Neural progenitor cell (in vitro differentiated cells): ENCODE data around the gene SGSM1. TPM values are rescaled to one million over a fixed set of nuclear protein-coding genes. Genes with fewer than 3 reads are reported as not detected.
A peak's percentile ranks its signal among the peaks of the same experiment; 100 is the strongest.

Source experiments
- DNase-seq: peaks from one replicate; pipeline ENCODE4 v3.0.0-alpha.2; 2016; ENCODE audit warnings: low spot score
- H2AFZ ChIP-seq: fragments of 200-600 bp; sonication (generic); replicated peaks from 2 replicates; pipeline ENCODE4 v1.6.1; 2016; ENCODE audit warnings: antibody characterized with exemption
- H3F3A ChIP-seq: fragments of 200-600 bp; sonication (generic); 2 replicates; pipeline ENCODE4 v1.6.1; 2016; ENCODE audit warnings: antibody characterized with exemption, low read depth
- H3K27ac ChIP-seq: fragments of 200-600 bp; sonication (generic); 2 replicates; pipeline ENCODE4 v1.5.1; 2016; ENCODE audit warnings: mild to moderate bottlenecking
- H3K27me3 ChIP-seq: fragments of 200-600 bp; sonication (generic); 2 replicates; pipeline ENCODE4 v1.6.1; 2016; ENCODE audit warnings: mild to moderate bottlenecking, moderate library complexity
- H3K36me3 ChIP-seq: fragments of 200-600 bp; sonication (generic); 2 replicates; pipeline ENCODE4 v1.5.1; 2016
- H3K4me1 ChIP-seq: fragments of 200-600 bp; sonication (generic); 2 replicates; pipeline ENCODE4 v1.6.1; 2016; ENCODE audit warnings: mixed run types
- H3K4me2 ChIP-seq: fragments of 200-600 bp; sonication (generic); 2 replicates; pipeline ENCODE4 v1.6.1; 2016
- H3K4me3 ChIP-seq: fragments of 200-600 bp; sonication (generic); 2 replicates; pipeline ENCODE4 v1.5.1; 2016
- H3K79me2 ChIP-seq: fragments of 200-600 bp; sonication (generic); 2 replicates; pipeline ENCODE4 v1.6.1; 2016; ENCODE audit warnings: low read depth
- H3K9ac ChIP-seq: fragments of 200-600 bp; sonication (generic); 2 replicates; pipeline ENCODE4 v1.6.1; 2016
- H3K9me3 ChIP-seq: fragments of 200-600 bp; sonication (generic); 2 replicates; pipeline ENCODE4 v1.5.1; 2016; ENCODE audit warnings: low read depth
- H4K20me1 ChIP-seq: fragments of 200-600 bp; sonication (generic); 2 replicates; pipeline ENCODE4 v1.6.1; 2016; ENCODE audit warnings: low read depth
- H3K27ac Mint-ChIP-seq: 3 replicates; pipeline ENCODE4 v1.8.0; 2021; ENCODE audit warnings: mixed read lengths
- H3K27me3 Mint-ChIP-seq: 2 replicates; pipeline ENCODE4 v1.8.0; 2022; ENCODE audit warnings: low read depth, mild to moderate bottlenecking, inconsistent platforms, moderate library complexity, mixed read lengths; ENCODE audit not compliant: insufficient read depth
- H3K36me3 Mint-ChIP-seq: 3 replicates; pipeline ENCODE4 v1.8.0; 2021; ENCODE audit warnings: mixed read lengths
- H3K4me1 Mint-ChIP-seq: 3 replicates; pipeline ENCODE4 v1.8.0; 2021; ENCODE audit warnings: mixed read lengths
- H3K4me3 Mint-ChIP-seq: 3 replicates; pipeline ENCODE4 v1.8.0; 2021; ENCODE audit warnings: mild to moderate bottlenecking, moderate library complexity, mixed read lengths
- H3K9me3 Mint-ChIP-seq: 3 replicates; pipeline ENCODE4 v1.8.0; 2020; ENCODE audit warnings: mixed read lengths
- EZH2 ChIP-seq: fragments of 200-600 bp; sonication (generic); IDR thresholded peaks from 2 replicates; pipeline ENCODE4 v1.6.1; 2017; ENCODE audit warnings: antibody characterized with exemption, mild to moderate bottlenecking, moderate library complexity
- EZH2phosphoT487 ChIP-seq: fragments of 200-600 bp; sonication (generic); IDR thresholded peaks from 2 replicates; pipeline ENCODE4 v1.6.1; 2017; ENCODE audit warnings: antibody characterized with exemption
- total RNA-seq: library from RNA; depleted of rRNA; stranded (reverse); fragments of >200 nt; gene quantifications from 2 replicates; pipeline ENCODE4 v1.2.3, GENCODE V29; 2015; ENCODE audit warnings: low replicate concordance
- TF ChIP-seq, protein P1 (sequence below): fragments of 200-600 bp; sonication (generic); IDR thresholded peaks from 2 replicates; pipeline ENCODE4 v1.5.1; 2017; ENCODE audit warnings: antibody characterized with exemption, mild to moderate bottlenecking

Gene SGSM1
- total RNA-seq, 1 donor from 2014 or later, result 1.1 TPM

- H3K27ac ChIP-seq, result no peak overlapping the region
- peaks cover 4% of the 10 kb centered on the region for H3K4me1 Mint-ChIP-seq
- H3K9me3 Mint-ChIP-seq, result no peaks in the 10 kb centered on the region
- no peak overlapping the region for H3K4me2 ChIP-seq
- DNase-seq, result no peak
- H3K27ac Mint-ChIP-seq, result peak overlapping the region; percentile 68
- no peaks in the 10 kb centered on the region for H3K27me3 ChIP-seq
- H3K4me3 ChIP-seq, result no peak overlapping the region
- no peaks in the 10 kb centered on the region for H3K4me1 ChIP-seq
- H3K4me3 Mint-ChIP-seq, result no peak overlapping the region
- no peaks in the 10 kb centered on the region for H3F3A ChIP-seq
- H3K9ac ChIP-seq, result no peak overlapping the region
- H2AFZ ChIP-seq, result peak overlapping the region; percentile 36
- no peaks in the 10 kb centered on the region for H4K20me1 ChIP-seq
- no peak for TF ChIP-seq EZH2phosphoT487
- TF ChIP-seq, protein P1, sequence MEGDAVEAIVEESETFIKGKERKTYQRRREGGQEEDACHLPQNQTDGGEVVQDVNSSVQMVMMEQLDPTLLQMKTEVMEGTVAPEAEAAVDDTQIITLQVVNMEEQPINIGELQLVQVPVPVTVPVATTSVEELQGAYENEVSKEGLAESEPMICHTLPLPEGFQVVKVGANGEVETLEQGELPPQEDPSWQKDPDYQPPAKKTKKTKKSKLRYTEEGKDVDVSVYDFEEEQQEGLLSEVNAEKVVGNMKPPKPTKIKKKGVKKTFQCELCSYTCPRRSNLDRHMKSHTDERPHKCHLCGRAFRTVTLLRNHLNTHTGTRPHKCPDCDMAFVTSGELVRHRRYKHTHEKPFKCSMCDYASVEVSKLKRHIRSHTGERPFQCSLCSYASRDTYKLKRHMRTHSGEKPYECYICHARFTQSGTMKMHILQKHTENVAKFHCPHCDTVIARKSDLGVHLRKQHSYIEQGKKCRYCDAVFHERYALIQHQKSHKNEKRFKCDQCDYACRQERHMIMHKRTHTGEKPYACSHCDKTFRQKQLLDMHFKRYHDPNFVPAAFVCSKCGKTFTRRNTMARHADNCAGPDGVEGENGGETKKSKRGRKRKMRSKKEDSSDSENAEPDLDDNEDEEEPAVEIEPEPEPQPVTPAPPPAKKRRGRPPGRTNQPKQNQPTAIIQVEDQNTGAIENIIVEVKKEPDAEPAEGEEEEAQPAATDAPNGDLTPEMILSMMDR, result no peak
- TF ChIP-seq EZH2, result no peak
- no peaks in the 10 kb centered on the region for H3K9me3 ChIP-seq
- H3K27me3 Mint-ChIP-seq, result peaks cover 10% of the 10 kb centered on the region
- H3K36me3 ChIP-seq, result no peaks in the 10 kb centered on the region
- H3K36me3 Mint-ChIP-seq, result no peaks in the 10 kb centered on the region
- H3K79me2 ChIP-seq, result no peaks in the 10 kb centered on the region
Measured at GRCh38 chr22:24775769-24776492, 30.1 kb upstream of the SGSM1 start.

DNA sequence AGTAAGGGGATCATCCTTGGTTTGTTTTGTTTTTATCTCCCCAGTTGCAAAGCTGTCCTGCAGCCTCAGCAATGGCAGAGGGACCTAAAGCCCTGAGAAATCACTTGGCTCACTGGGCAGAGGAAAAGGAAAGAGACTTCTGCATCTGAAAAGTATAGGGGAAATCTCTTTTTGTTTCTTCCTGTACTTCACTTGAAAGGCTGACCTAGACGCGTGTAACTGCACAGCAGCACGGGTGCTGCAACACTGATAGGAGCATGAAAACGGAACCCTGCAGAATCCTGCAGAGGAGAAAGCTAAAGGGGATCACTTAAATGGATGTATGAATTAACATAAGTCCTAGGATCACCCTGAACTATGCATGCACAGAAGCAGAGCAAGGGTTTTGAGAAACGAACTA, 29.5 kb upstream of the SGSM1 start:
- Histone ChIP-seq H3K79me2 (no peaks in the 10 kb centered on the region), H3K4me2 (no peak overlapping the region), H3K4me1 (no peaks in the 10 kb centered on the region), H3K27ac (no peak overlapping the region), H3K9ac (no peak overlapping the region), H3K9me3 (no peaks in the 10 kb centered on the region), H2AFZ (peak overlapping the region; percentile 36), H3K27me3 (no peaks in the 10 kb centered on the region), H3F3A (no peaks in the 10 kb centered on the region), H3K4me3 (no peak overlapping the region), H3K36me3 (no peaks in the 10 kb centered on the region), H4K20me1 (no peaks in the 10 kb centered on the region)
- no peak overlapping the region for H3K27ac Mint-ChIP-seq
- DNase-seq, result no peak
- H3K4me1 Mint-ChIP-seq, result peaks cover 4% of the 10 kb centered on the region
- no peak for TF ChIP-seq EZH2phosphoT487
- H3K27me3 Mint-ChIP-seq, result peaks cover 10% of the 10 kb centered on the region
- no peaks in the 10 kb centered on the region for H3K36me3 Mint-ChIP-seq
- no peaks in the 10 kb centered on the region for H3K9me3 Mint-ChIP-seq
- no peak overlapping the region for H3K4me3 Mint-ChIP-seq

GRCh38 chr22:24789516-24789915, 16.5 kb upstream of the SGSM1 start:
- Histone ChIP-seq H3K36me3 (no peaks in the 10 kb centered on the region), H2AFZ (no peak overlapping the region), H3K79me2 (no peaks in the 10 kb centered on the region), H3K4me2 (no peak overlapping the region), H3K4me1 (no peaks in the 10 kb centered on the region), H4K20me1 (no peaks in the 10 kb centered on the region), H3K9me3 (no peaks in the 10 kb centered on the region), H3K9ac (no peak overlapping the region), H3F3A (no peaks in the 10 kb centered on the region), H3K4me3 (no peak overlapping the region), H3K27ac (no peak overlapping the region), H3K27me3 (no peaks in the 10 kb centered on the region)
- H3K9me3 Mint-ChIP-seq, result no peaks in the 10 kb centered on the region
- TF ChIP-seq EZH2phosphoT487 (no peak), EZH2 (no peak)
- TF ChIP-seq, protein P1, result no peak
- H3K4me3 Mint-ChIP-seq, result no peak overlapping the region
- DNase-seq, result no peak
- no peaks in the 10 kb centered on the region for H3K36me3 Mint-ChIP-seq
- no peak overlapping the region for H3K27ac Mint-ChIP-seq
- H3K4me1 Mint-ChIP-seq, result no peaks in the 10 kb centered on the region
- peaks cover 5% of the 10 kb centered on the region for H3K27me3 Mint-ChIP-seq

DNA sequence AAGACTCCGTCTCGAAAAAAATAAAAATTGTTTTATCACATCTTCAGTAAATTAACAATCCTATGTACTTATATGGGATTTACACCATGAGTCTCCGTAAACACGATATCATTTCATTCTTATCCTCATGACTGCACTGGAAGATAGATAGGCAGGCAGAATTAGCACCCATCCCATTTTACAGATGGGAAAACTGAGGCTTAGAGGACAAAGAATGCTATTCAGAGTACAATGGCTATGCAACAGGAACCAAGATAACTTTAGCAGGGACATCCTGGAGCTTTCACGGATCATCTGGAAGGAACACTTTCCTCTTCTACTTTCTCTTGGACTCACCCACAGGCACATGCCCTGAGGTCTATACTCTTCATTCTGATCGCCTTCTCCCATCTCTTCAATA, 14.6 kb upstream of the SGSM1 start:
- H4K20me1 ChIP-seq, result no peaks in the 10 kb centered on the region
- peaks cover 2% of the 10 kb centered on the region for H3K27me3 Mint-ChIP-seq
- no peaks in the 10 kb centered on the region for H3K9me3 Mint-ChIP-seq
- no peaks in the 10 kb centered on the region for H3K36me3 ChIP-seq
- H3F3A ChIP-seq, result no peaks in the 10 kb centered on the region
- no peaks in the 10 kb centered on the region for H3K79me2 ChIP-seq
- no peaks in the 10 kb centered on the region for H3K27me3 ChIP-seq
- H3K9ac ChIP-seq, result no peak overlapping the region
- DNase-seq, result no peak
- no peaks in the 10 kb centered on the region for H3K36me3 Mint-ChIP-seq
- H3K4me3 ChIP-seq, result no peak overlapping the region
- no peak overlapping the region for H3K27ac ChIP-seq
- H3K4me1 Mint-ChIP-seq, result no peaks in the 10 kb centered on the region
- no peak for TF ChIP-seq EZH2phosphoT487
- TF ChIP-seq EZH2, result no peak
- TF ChIP-seq, protein P1, result no peak
- no peak overlapping the region for H3K4me2 ChIP-seq
- no peaks in the 10 kb centered on the region for H3K9me3 ChIP-seq
- no peak overlapping the region for H3K27ac Mint-ChIP-seq
- H3K4me1 ChIP-seq, result no peaks in the 10 kb centered on the region
- no peak overlapping the region for H2AFZ ChIP-seq
- no peak overlapping the region for H3K4me3 Mint-ChIP-seq
